HS-27A (cell line): ENCODE results near the gene GDPD5.

Experiments
- DNase-seq: peaks from one replicate; pipeline ENCODE4 v3.0.0-alpha.2; 2012; ENCODE audit warnings: low read depth, missing footprints

Gene GDPD5

GRCh38 chr11:75525433-75526191 lies at the start of gene GDPD5:
TSS of gene GDPD5 (minus strand) at chr11:75525941. CDS start at chr11:75477735, 48,206 bp downstream.
- DNase-seq = peak; percentile 53

GRCh38 chr11:75574698-75575602 lies 49.2 kb upstream of the GDPD5 start:
- no peak for DNase-seq

GRCh38 chr11:75572744-75573143 lies 47.0 kb upstream of the GDPD5 start:
- no peak for DNase-seq

GRCh38 chr11:75571625-75572024 lies 45.9 kb upstream of the GDPD5 start:
- no peak for DNase-seq

- DNase-seq = no peak
Measured at GRCh38 chr11:75570559-75571139, 44.9 kb upstream of the GDPD5 start.

GRCh38 chr11:75568616-75569219 lies 43.0 kb upstream of the GDPD5 start:
- DNase-seq = no peak

GRCh38 chr11:75567971-75568370 lies 42.2 kb upstream of the GDPD5 start:
- no peak for DNase-seq

GRCh38 chr11:75566763-75567279 lies 41.1 kb upstream of the GDPD5 start:
- no peak for DNase-seq

- DNase-seq = no peak
Measured at GRCh38 chr11:75565916-75566762, 40.4 kb upstream of the GDPD5 start.

- DNase-seq = peak; percentile 58
Measured at GRCh38 chr11:75565221-75565814, 39.6 kb upstream of the GDPD5 start.

- DNase-seq = peak; percentile 74
Measured at GRCh38 chr11:75563978-75564552, 38.3 kb upstream of the GDPD5 start.

GRCh38 chr11:75563501-75563977 lies 37.8 kb upstream of the GDPD5 start:
- no peak for DNase-seq

GRCh38 chr11:75562836-75563484 lies 37.2 kb upstream of the GDPD5 start:
- peak; percentile 56 for DNase-seq

- DNase-seq = peak; percentile 77
Measured at GRCh38 chr11:75562048-75562835, 36.5 kb upstream of the GDPD5 start, which contains the start of gene SERPINH1. TSS of gene SERPINH1 (plus strand) at chr11:75562253. CDS start at chr11:75566350, 4,097 bp downstream.

GRCh38 chr11:75561426-75562047 lies 35.8 kb upstream of the GDPD5 start:
- DNase-seq = no peak

- no peak for DNase-seq
Measured at GRCh38 chr11:75560644-75561043, 34.9 kb upstream of the GDPD5 start.

GRCh38 chr11:75558939-75559843 lies 33.5 kb upstream of the GDPD5 start:
- peak; percentile 67 for DNase-seq
